ENCODE data around the gene ERC2.
"Not testable (repeated sequence)": the region's sequence is repeated elsewhere in the genome, so short reads cannot be mapped to it uniquely, and the experiment has no call there.

Gene ERC2

GRCh38 chr3:56468184-56469106, at the start of gene ERC2:
ERC2 (minus strand) TSS chr3:56468467.
- no peak for DNase-seq (ENCODE audit: low read depth in 1 of 2, low spot score in 1 of 2)

GRCh38 chr3:56502738-56503137, 34.5 kb upstream of the ERC2 start:
- DNase-seq (ENCODE audit: low read depth in 1 of 2, low spot score in 1 of 2) = no peak

GRCh38 chr3:56496376-56496775, 28.1 kb upstream of the ERC2 start:
- DNase-seq (ENCODE audit: low read depth in 1 of 2, low spot score in 1 of 2) = not testable (repeated sequence)

- peak; percentile 33 to 68 for DNase-seq (ENCODE audit: low read depth in 1 of 2, low spot score in 1 of 2)
Observed at GRCh38 chr3:56494679-56495322, 26.5 kb upstream of the ERC2 start.

- DNase-seq (ENCODE audit: low read depth in 1 of 2, low spot score in 1 of 2) = no peak
Observed at GRCh38 chr3:56491566-56491965, 23.3 kb upstream of the ERC2 start.

- DNase-seq (ENCODE audit: low read depth in 1 of 2, low spot score in 1 of 2) = no peak
Observed at GRCh38 chr3:56488812-56489600, 20.7 kb upstream of the ERC2 start.

GRCh38 chr3:56484525-56485032, 16.3 kb upstream of the ERC2 start:
- DNase-seq (ENCODE audit: low read depth in 1 of 2, low spot score in 1 of 2) = no peak

- no peak for DNase-seq (ENCODE audit: low read depth in 1 of 2, low spot score in 1 of 2)
Observed at GRCh38 chr3:56484122-56484521, 15.9 kb upstream of the ERC2 start.

GRCh38 chr3:56477646-56478045, 9.4 kb upstream of the ERC2 start:
- no peak for DNase-seq (ENCODE audit: low read depth in 1 of 2, low spot score in 1 of 2)

- DNase-seq (ENCODE audit: low read depth in 1 of 2, low spot score in 1 of 2) = no peak
Observed at GRCh38 chr3:56476771-56477170, 8.5 kb upstream of the ERC2 start.

- no peak for DNase-seq (ENCODE audit: low read depth in 1 of 2, low spot score in 1 of 2)
Observed at GRCh38 chr3:56471771-56472170, 3.5 kb upstream of the ERC2 start.

GRCh38 chr3:56469141-56469540, 874 bp upstream of the ERC2 start:
- DNase-seq (ENCODE audit: low read depth in 1 of 2, low spot score in 1 of 2) = no peak

GRCh38 chr3:56467801-56468183, 475 bp downstream of the ERC2 start:
- DNase-seq (ENCODE audit: low read depth in 1 of 2, low spot score in 1 of 2) = no peak

GRCh38 chr3:56467108-56467507, 1.2 kb downstream of the ERC2 start:
- DNase-seq (ENCODE audit: low read depth in 1 of 2, low spot score in 1 of 2) = peak in 1 of 2 donors; percentile 13

- no peak for DNase-seq (ENCODE audit: low read depth in 1 of 2, low spot score in 1 of 2)
Observed at GRCh38 chr3:56459719-56460118, 8.5 kb downstream of the ERC2 start.

GRCh38 chr3:56459104-56459496, 9.2 kb downstream of the ERC2 start:
- no peak for DNase-seq (ENCODE audit: low read depth in 1 of 2, low spot score in 1 of 2)

- DNase-seq (ENCODE audit: low read depth in 1 of 2, low spot score in 1 of 2) = no peak
Observed at GRCh38 chr3:56458496-56459103, 9.7 kb downstream of the ERC2 start.

GRCh38 chr3:56456117-56456516, 12.2 kb downstream of the ERC2 start:
- DNase-seq (ENCODE audit: low read depth in 1 of 2, low spot score in 1 of 2) = no peak

- DNase-seq (ENCODE audit: low read depth in 1 of 2, low spot score in 1 of 2) = no peak
Observed at GRCh38 chr3:56453011-56453410, 15.3 kb downstream of the ERC2 start.

GRCh38 chr3:56452085-56452484, 16.2 kb downstream of the ERC2 start:
- DNase-seq (ENCODE audit: low read depth in 1 of 2, low spot score in 1 of 2) = no peak

GRCh38 chr3:56443372-56443771, 24.9 kb downstream of the ERC2 start:
- DNase-seq (ENCODE audit: low read depth in 1 of 2, low spot score in 1 of 2) = no peak
